ENCODE results near the gene MARCO.

GRCh38 chr2:119013671-119014070 lies 71.7 kb downstream of the MARCO start:
- no peak for TF ChIP-seq POLR2A (IDR thresholded peaks at IDR 0.05; ENCODE audit: low read length)
- no peak for TF ChIP-seq GATA1 (IDR thresholded peaks at IDR 0.05; ENCODE audit: low read depth, low read length)
